Stimulated activated CD4-positive, alpha-beta T cell treated with anti-CD3 and anti-CD28 coated beads, Interleukin-12 subunit alpha, Interleukin-12 subunit beta, amount 100 ng/mL, for 24 hours (primary cell): ENCODE data around the gene IRS2.
"Not testable (repeated sequence)": the region's sequence is repeated elsewhere in the genome, so short reads cannot be mapped to it uniquely, and the experiment has no call there.

Source experiments
- DNase-seq, 2 experiments: peaks; one replicate each; pipeline ENCODE4 v3.0.0-alpha.2; 2020; ENCODE audit warnings: low read depth in 2 of 2

Gene IRS2

GRCh38 chr13:109732470-109733170 lies 53.8 kb downstream of the IRS2 start:
- not testable (repeated sequence) for DNase-seq

- no peak for DNase-seq
Measured at GRCh38 chr13:109730812-109731335, 55.5 kb downstream of the IRS2 start.

- no peak for DNase-seq
Measured at GRCh38 chr13:109728791-109729731, 57.3 kb downstream of the IRS2 start.

- DNase-seq = no peak
Measured at GRCh38 chr13:109728061-109728460, 58.3 kb downstream of the IRS2 start.

GRCh38 chr13:109727251-109727650 lies 59.1 kb downstream of the IRS2 start:
- DNase-seq = no peak

- no peak for DNase-seq
Measured at GRCh38 chr13:109725995-109726637, 60.3 kb downstream of the IRS2 start.

GRCh38 chr13:109725297-109725696 lies 61.1 kb downstream of the IRS2 start:
- DNase-seq = no peak

- DNase-seq = no peak
Measured at GRCh38 chr13:109724603-109725002, 61.8 kb downstream of the IRS2 start.

GRCh38 chr13:109723046-109723445 lies 63.3 kb downstream of the IRS2 start:
- no peak for DNase-seq

- no peak for DNase-seq
Measured at GRCh38 chr13:109722068-109722467, 64.3 kb downstream of the IRS2 start.

GRCh38 chr13:109720758-109721184 lies 65.6 kb downstream of the IRS2 start:
- no peak for DNase-seq

GRCh38 chr13:109719962-109720646 lies 66.3 kb downstream of the IRS2 start:
- no peak for DNase-seq

- DNase-seq = no peak
Measured at GRCh38 chr13:109718726-109719125, 67.7 kb downstream of the IRS2 start.

GRCh38 chr13:109717686-109718085 lies 68.7 kb downstream of the IRS2 start:
- no peak for DNase-seq

GRCh38 chr13:109715902-109716301 lies 70.5 kb downstream of the IRS2 start:
- DNase-seq = no peak

GRCh38 chr13:109713681-109714080 lies 72.7 kb downstream of the IRS2 start:
- DNase-seq = no peak

- no peak for DNase-seq
Measured at GRCh38 chr13:109712124-109712722, 74.2 kb downstream of the IRS2 start.

GRCh38 chr13:109707742-109708617 lies 78.4 kb downstream of the IRS2 start:
- DNase-seq = no peak

GRCh38 chr13:109707044-109707741 lies 79.2 kb downstream of the IRS2 start:
- DNase-seq = no peak
